ENCODE data around the gene COQ7. TPM values are rescaled to one million over a fixed set of nuclear protein-coding genes. Genes with fewer than 3 reads are reported as not detected.

COQ7 gene
- polyA plus RNA-seq, 2 donors, result 11.8 to 13.5 TPM

GRCh38 chr16:19084139-19084538 is 16.7 kb downstream of the COQ7 start:
- Histone ChIP-seq H3K36me3 (ENCODE audit: control insufficient read depth in 2 of 2, insufficient read depth in 2 of 2, low read length in 1 of 2) (peaks cover 0 to under 1% of the 10 kb centered on the region in 2 donors), H3K9me3 (ENCODE audit: control insufficient read depth in 2 of 2, insufficient read depth in 1 of 2, low read depth in 1 of 2, low read length in 1 of 2) (no peaks in the 10 kb centered on the region), H3K4me1 (ENCODE audit: control insufficient read depth in 2 of 2, insufficient read depth in 2 of 2, low read length in 1 of 2) (no peaks in the 10 kb centered on the region), H3K27ac (ENCODE audit: low read depth in 2 of 2, low read length in 1 of 2) (no peak overlapping the region), H3K4me3 (ENCODE audit: low read depth in 1 of 2, low read length in 2 of 2) (no peak overlapping the region), H3K27me3 (ENCODE audit: control insufficient read depth in 1 of 2, insufficient read depth in 2 of 2, low read length in 2 of 2) (no peaks in the 10 kb centered on the region)
- WGBS, 2 donors, result 81 to 83% methylated on average over 3 of the region's 3 CpGs

GRCh38 chr16:19084879-19085278 is 17.5 kb downstream of the COQ7 start:
- Histone ChIP-seq H3K4me1 (ENCODE audit: control insufficient read depth in 2 of 2, insufficient read depth in 2 of 2, low read length in 1 of 2) (no peaks in the 10 kb centered on the region), H3K4me3 (ENCODE audit: low read depth in 1 of 2, low read length in 2 of 2) (no peak overlapping the region), H3K27ac (ENCODE audit: low read depth in 2 of 2, low read length in 1 of 2) (peak overlapping the region in 1 of 2 donors; percentile 13), H3K9me3 (ENCODE audit: control insufficient read depth in 2 of 2, insufficient read depth in 1 of 2, low read depth in 1 of 2, low read length in 1 of 2) (no peaks in the 10 kb centered on the region), H3K27me3 (ENCODE audit: control insufficient read depth in 1 of 2, insufficient read depth in 2 of 2, low read length in 2 of 2) (no peaks in the 10 kb centered on the region), H3K36me3 (ENCODE audit: control insufficient read depth in 2 of 2, insufficient read depth in 2 of 2, low read length in 1 of 2) (no peaks in the 10 kb centered on the region)
- WGBS, 2 donors, result 88 to 91% methylated on average over 5 of the region's 5 CpGs

GRCh38 chr16:19085679-19086200 is 18.3 kb downstream of the COQ7 start:
- Histone ChIP-seq H3K4me1 (ENCODE audit: control insufficient read depth in 2 of 2, insufficient read depth in 2 of 2, low read length in 1 of 2) (no peaks in the 10 kb centered on the region), H3K36me3 (ENCODE audit: control insufficient read depth in 2 of 2, insufficient read depth in 2 of 2, low read length in 1 of 2) (no peaks in the 10 kb centered on the region), H3K27ac (ENCODE audit: low read depth in 2 of 2, low read length in 1 of 2) (no peak overlapping the region), H3K27me3 (ENCODE audit: control insufficient read depth in 1 of 2, insufficient read depth in 2 of 2, low read length in 2 of 2) (no peaks in the 10 kb centered on the region), H3K4me3 (ENCODE audit: low read depth in 1 of 2, low read length in 2 of 2) (no peak overlapping the region), H3K9me3 (ENCODE audit: control insufficient read depth in 2 of 2, insufficient read depth in 1 of 2, low read depth in 1 of 2, low read length in 1 of 2) (no peaks in the 10 kb centered on the region)
- 42 to 52% methylated on average over 8 of the region's 8 CpGs for WGBS, 2 donors

- H3K4me1 ChIP-seq (ENCODE audit: control insufficient read depth in 2 of 2, insufficient read depth in 2 of 2, low read length in 1 of 2), result no peaks in the 10 kb centered on the region
- H3K9me3 ChIP-seq (ENCODE audit: control insufficient read depth in 2 of 2, insufficient read depth in 1 of 2, low read depth in 1 of 2, low read length in 1 of 2), result no peaks in the 10 kb centered on the region
- no peaks in the 10 kb centered on the region for H3K27me3 ChIP-seq (ENCODE audit: control insufficient read depth in 1 of 2, insufficient read depth in 2 of 2, low read length in 2 of 2)
- H3K4me3 ChIP-seq (ENCODE audit: low read depth in 1 of 2, low read length in 2 of 2), result peak overlapping the region; percentile 31 to 45
- no peaks in the 10 kb centered on the region for H3K36me3 ChIP-seq (ENCODE audit: control insufficient read depth in 2 of 2, insufficient read depth in 2 of 2, low read length in 1 of 2)
- WGBS, 2 donors, result 5 to 7% methylated on average over 52 of the region's 52 CpGs
- H3K27ac ChIP-seq (ENCODE audit: low read depth in 2 of 2, low read length in 1 of 2), result no peak overlapping the region
Observed at GRCh38 chr16:19086322-19087199, 19.1 kb downstream of the COQ7 start.

- Histone ChIP-seq H3K27ac (ENCODE audit: low read depth in 2 of 2, low read length in 1 of 2) (no peak overlapping the region), H3K4me1 (ENCODE audit: control insufficient read depth in 2 of 2, insufficient read depth in 2 of 2, low read length in 1 of 2) (no peaks in the 10 kb centered on the region), H3K36me3 (ENCODE audit: control insufficient read depth in 2 of 2, insufficient read depth in 2 of 2, low read length in 1 of 2) (no peaks in the 10 kb centered on the region), H3K9me3 (ENCODE audit: control insufficient read depth in 2 of 2, insufficient read depth in 1 of 2, low read depth in 1 of 2, low read length in 1 of 2) (no peaks in the 10 kb centered on the region), H3K27me3 (ENCODE audit: control insufficient read depth in 1 of 2, insufficient read depth in 2 of 2, low read length in 2 of 2) (no peaks in the 10 kb centered on the region), H3K4me3 (ENCODE audit: low read depth in 1 of 2, low read length in 2 of 2) (no peak overlapping the region)
- 80 to 81% methylated on average over 5 of the region's 5 CpGs for WGBS, 2 donors
Observed at GRCh38 chr16:19088341-19088916, 21.0 kb downstream of the COQ7 start.

GRCh38 chr16:19089410-19089955 is 22.1 kb downstream of the COQ7 start:
- WGBS, 2 donors, result 78 to 83% methylated on average over 3 of the region's 3 CpGs
- no peak overlapping the region for H3K27ac ChIP-seq (ENCODE audit: low read depth in 2 of 2, low read length in 1 of 2)
- no peaks in the 10 kb centered on the region for H3K27me3 ChIP-seq (ENCODE audit: control insufficient read depth in 1 of 2, insufficient read depth in 2 of 2, low read length in 2 of 2)
- no peaks in the 10 kb centered on the region for H3K36me3 ChIP-seq (ENCODE audit: control insufficient read depth in 2 of 2, insufficient read depth in 2 of 2, low read length in 1 of 2)
- no peaks in the 10 kb centered on the region for H3K4me1 ChIP-seq (ENCODE audit: control insufficient read depth in 2 of 2, insufficient read depth in 2 of 2, low read length in 1 of 2)
- H3K9me3 ChIP-seq (ENCODE audit: control insufficient read depth in 2 of 2, insufficient read depth in 1 of 2, low read depth in 1 of 2, low read length in 1 of 2), result no peaks in the 10 kb centered on the region
- H3K4me3 ChIP-seq (ENCODE audit: low read depth in 1 of 2, low read length in 2 of 2), result no peak overlapping the region

- Histone ChIP-seq H3K27me3 (ENCODE audit: control insufficient read depth in 1 of 2, insufficient read depth in 2 of 2, low read length in 2 of 2) (no peaks in the 10 kb centered on the region), H3K4me1 (ENCODE audit: control insufficient read depth in 2 of 2, insufficient read depth in 2 of 2, low read length in 1 of 2) (no peaks in the 10 kb centered on the region), H3K4me3 (ENCODE audit: low read depth in 1 of 2, low read length in 2 of 2) (no peak overlapping the region), H3K27ac (ENCODE audit: low read depth in 2 of 2, low read length in 1 of 2) (no peak overlapping the region), H3K9me3 (ENCODE audit: control insufficient read depth in 2 of 2, insufficient read depth in 1 of 2, low read depth in 1 of 2, low read length in 1 of 2) (no peaks in the 10 kb centered on the region), H3K36me3 (ENCODE audit: control insufficient read depth in 2 of 2, insufficient read depth in 2 of 2, low read length in 1 of 2) (no peaks in the 10 kb centered on the region)
- 95 to 99% methylated on average over 6 of the region's 6 CpGs for WGBS, 2 donors
Observed at GRCh38 chr16:19090916-19091315, 23.5 kb downstream of the COQ7 start.

- Histone ChIP-seq H3K36me3 (ENCODE audit: control insufficient read depth in 2 of 2, insufficient read depth in 2 of 2, low read length in 1 of 2) (no peaks in the 10 kb centered on the region), H3K27ac (ENCODE audit: low read depth in 2 of 2, low read length in 1 of 2) (no peak overlapping the region), H3K4me3 (ENCODE audit: low read depth in 1 of 2, low read length in 2 of 2) (no peak overlapping the region), H3K9me3 (ENCODE audit: control insufficient read depth in 2 of 2, insufficient read depth in 1 of 2, low read depth in 1 of 2, low read length in 1 of 2) (no peaks in the 10 kb centered on the region), H3K27me3 (ENCODE audit: control insufficient read depth in 1 of 2, insufficient read depth in 2 of 2, low read length in 2 of 2) (no peaks in the 10 kb centered on the region), H3K4me1 (ENCODE audit: control insufficient read depth in 2 of 2, insufficient read depth in 2 of 2, low read length in 1 of 2) (no peaks in the 10 kb centered on the region)
- 77 to 89% methylated on average over 2 of the region's 2 CpGs for WGBS, 2 donors
Observed at GRCh38 chr16:19092653-19093410, 25.4 kb downstream of the COQ7 start.
